WTC11 (cell line): ENCODE data around the gene STAB1.

Experiments
- ATF2 ChIP-seq: sonication (generic); formaldehyde crosslinking; IDR thresholded peaks from 2 replicates; pipeline ENCODE4 v1.8.1; 2022; ENCODE audit warnings: low read depth, missing genetic modification reagents, borderline replicate concordance
- ATF3 ChIP-seq: sonication (generic); formaldehyde crosslinking; conservative IDR thresholded peaks from 2 replicates; pipeline ENCODE4 v1.8.1; 2022; ENCODE audit warnings: mild to moderate bottlenecking, missing genetic modification reagents
- JAZF1 ChIP-seq: fragments of 250-450 bp; sonication (Bioruptor Pico); IDR thresholded peaks from 2 replicates; pipeline ENCODE4 v1.9.0; 2021; ENCODE audit warnings: moderate library complexity, mild to moderate bottlenecking, inconsistent platforms
- SOX15 ChIP-seq: fragments of 250-450 bp; sonication (Bioruptor Pico); IDR thresholded peaks from 2 replicates; pipeline ENCODE4 v1.9.0; 2021; ENCODE audit warnings: mild to moderate bottlenecking
- STAT6 ChIP-seq: sonication (generic); formaldehyde crosslinking; conservative IDR thresholded peaks from 2 replicates; pipeline ENCODE4 v1.8.1; 2023; ENCODE audit warnings: mild to moderate bottlenecking, low read depth, missing genetic modification reagents, moderate library complexity
- TF ChIP-seq, protein P1 (sequence below): fragments of 200-600 bp; IDR thresholded peaks from 2 replicates; pipeline ENCODE4 v1.8.0; 2022; ENCODE audit warnings: antibody characterized with exemption

GRCh38 chr3:52557011-52557960, 62.1 kb downstream of the STAB1 start:
- TF ChIP-seq, protein P1, sequence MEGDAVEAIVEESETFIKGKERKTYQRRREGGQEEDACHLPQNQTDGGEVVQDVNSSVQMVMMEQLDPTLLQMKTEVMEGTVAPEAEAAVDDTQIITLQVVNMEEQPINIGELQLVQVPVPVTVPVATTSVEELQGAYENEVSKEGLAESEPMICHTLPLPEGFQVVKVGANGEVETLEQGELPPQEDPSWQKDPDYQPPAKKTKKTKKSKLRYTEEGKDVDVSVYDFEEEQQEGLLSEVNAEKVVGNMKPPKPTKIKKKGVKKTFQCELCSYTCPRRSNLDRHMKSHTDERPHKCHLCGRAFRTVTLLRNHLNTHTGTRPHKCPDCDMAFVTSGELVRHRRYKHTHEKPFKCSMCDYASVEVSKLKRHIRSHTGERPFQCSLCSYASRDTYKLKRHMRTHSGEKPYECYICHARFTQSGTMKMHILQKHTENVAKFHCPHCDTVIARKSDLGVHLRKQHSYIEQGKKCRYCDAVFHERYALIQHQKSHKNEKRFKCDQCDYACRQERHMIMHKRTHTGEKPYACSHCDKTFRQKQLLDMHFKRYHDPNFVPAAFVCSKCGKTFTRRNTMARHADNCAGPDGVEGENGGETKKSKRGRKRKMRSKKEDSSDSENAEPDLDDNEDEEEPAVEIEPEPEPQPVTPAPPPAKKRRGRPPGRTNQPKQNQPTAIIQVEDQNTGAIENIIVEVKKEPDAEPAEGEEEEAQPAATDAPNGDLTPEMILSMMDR, result no peak
- TF ChIP-seq STAT6 (CRISPR knock-in tag), result no peak
- TF ChIP-seq ATF2 (CRISPR knock-in tag), result no peak
- no peak for TF ChIP-seq ATF3 (CRISPR knock-in tag)
- TF ChIP-seq JAZF1 (CRISPR knock-in tag), result no peak
- no peak for TF ChIP-seq SOX15 (CRISPR knock-in tag)
